ENCODE results near the gene LGI1. TPM values are rescaled to one million over a fixed set of nuclear protein-coding genes. Genes with fewer than 3 reads are reported as not detected.

LGI1 gene
- total and polyA plus RNA-seq, 2 experiments from 2014 or later, result not detected

DNA sequence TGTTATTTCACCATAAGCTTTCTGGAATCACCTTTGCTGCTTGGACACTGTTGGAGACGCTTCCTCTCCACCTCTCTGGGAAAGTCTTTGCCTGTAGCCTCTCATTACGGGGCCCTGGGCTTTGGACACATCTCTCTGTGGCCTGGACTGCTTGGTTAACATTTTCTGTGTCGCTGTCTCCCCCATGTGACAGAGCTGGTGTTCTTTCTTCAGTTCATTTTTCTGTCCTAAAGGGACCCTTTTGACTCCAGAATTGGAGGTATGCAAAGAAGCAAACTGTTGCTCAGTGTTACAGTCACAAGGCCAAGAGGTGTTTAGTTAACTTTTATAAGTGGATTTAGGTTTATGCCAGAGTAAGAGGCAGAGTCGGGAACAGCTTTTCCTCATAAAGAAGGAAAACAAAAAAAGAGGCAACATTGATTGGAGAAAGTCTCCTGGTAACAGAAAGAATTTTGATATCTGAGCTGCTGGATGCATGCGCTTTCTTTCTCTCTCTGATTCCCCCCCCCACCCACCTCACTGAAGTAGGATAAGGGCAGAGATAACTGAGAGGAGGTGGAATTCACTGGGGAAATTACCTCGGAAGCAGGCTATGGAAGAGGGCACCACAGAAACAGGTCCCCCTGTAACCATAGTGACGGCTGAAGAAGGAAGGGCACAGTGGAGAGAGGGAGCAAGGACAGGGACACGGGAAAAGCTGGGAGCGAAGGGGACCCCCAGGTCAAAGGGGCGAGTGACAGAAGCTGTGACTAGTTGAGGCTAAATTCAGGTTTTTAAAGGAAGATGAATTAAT is 57.8 kb downstream of the LGI1 start:
- Histone ChIP-seq H3K4me2 (ENCODE audit: unreplicated experiment) (no peak overlapping the region), H2AFZ (0 out of 2 replicates have a peak overlapping the region, but pooled peaks have one; percentile 50), H3K9ac (no peak overlapping the region), H3K9me2 (ENCODE audit: insufficient read depth) (no peaks in the 10 kb centered on the region), H3K4me1 (ENCODE audit: insufficient read depth) (no peaks in the 10 kb centered on the region), H3K4me3 (no peak overlapping the region), H3K27ac (no peak overlapping the region), H3K36me3 (ENCODE audit: low read depth) (no peaks in the 10 kb centered on the region), H4K20me1 (ENCODE audit: insufficient read depth) (no peaks in the 10 kb centered on the region), H3F3A (ENCODE audit: insufficient read depth) (no peaks in the 10 kb centered on the region), H3K79me2 (ENCODE audit: insufficient read depth) (no peaks in the 10 kb centered on the region), H3K9me3 (ENCODE audit: low read depth) (no peaks in the 10 kb centered on the region), H3K27me3 (replicated peaks; ENCODE audit: insufficient read depth) (peaks cover 5% of the 10 kb centered on the region)
- TF ChIP-seq EZH2phosphoT487 (IDR thresholded peaks at IDR 0.05; ENCODE audit: insufficient read depth, low read depth) (no peak), EZH2 (IDR thresholded peaks at IDR 0.05; ENCODE audit: insufficient read depth, poor library complexity, severe bottlenecking) (no peak)
- in situ Hi-C loops (cut with MboI), result no loop called here
- 49% methylated on average over 10 of the region's 10 CpGs for WGBS, 2 experiments (ENCODE audit: low coverage in 1 of 2, low lambda C conversion rate in 2 of 2, missing lambda C conversion rate in 2 of 2)
- DNase-seq, result no peak

DNA sequence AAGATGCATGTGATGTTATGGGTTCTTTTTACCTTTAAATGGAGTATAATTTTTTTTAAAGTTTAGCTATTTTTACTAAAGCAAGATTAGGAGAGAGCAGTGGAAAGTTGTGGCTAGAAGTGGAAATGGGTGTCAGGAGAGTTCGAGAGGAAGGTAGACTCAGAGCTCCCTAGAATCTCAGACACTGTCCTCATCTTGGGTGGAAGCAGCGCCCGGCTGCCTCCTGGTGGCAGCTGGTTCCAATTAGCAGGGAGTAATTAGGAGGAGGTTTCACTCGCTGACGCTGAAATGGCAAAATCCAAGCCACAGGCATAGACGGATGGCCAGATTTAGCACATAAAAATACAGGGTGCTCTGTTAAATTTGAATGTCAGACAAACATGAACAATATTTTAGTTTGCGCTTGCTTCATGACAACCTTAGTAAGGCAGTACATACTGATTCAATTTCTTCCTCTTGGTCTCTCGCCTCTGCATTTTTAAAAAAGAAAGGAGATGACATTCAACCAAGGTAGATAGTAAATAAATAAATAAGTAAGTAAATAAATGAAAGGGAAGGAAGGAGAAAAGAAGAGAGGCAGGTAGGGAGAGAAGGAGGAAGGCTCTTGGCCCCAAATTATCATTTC is 58.5 kb downstream of the LGI1 start:
- H3K4me1 ChIP-seq (ENCODE audit: insufficient read depth), result no peaks in the 10 kb centered on the region
- H3K4me3 ChIP-seq, result peak overlapping the region; percentile 59
- peak; percentile 84 for DNase-seq
- no peaks in the 10 kb centered on the region for H4K20me1 ChIP-seq (ENCODE audit: insufficient read depth)
- H3K27me3 ChIP-seq (replicated peaks; ENCODE audit: insufficient read depth), result peaks cover 5% of the 10 kb centered on the region
- H3K79me2 ChIP-seq (ENCODE audit: insufficient read depth), result no peaks in the 10 kb centered on the region
- no peaks in the 10 kb centered on the region for H3K36me3 ChIP-seq (ENCODE audit: low read depth)
- in situ Hi-C loops (cut with MboI), result no loop called here
- H3K9me2 ChIP-seq (ENCODE audit: insufficient read depth), result no peaks in the 10 kb centered on the region
- TF ChIP-seq EZH2 (IDR thresholded peaks at IDR 0.05; ENCODE audit: insufficient read depth, poor library complexity, severe bottlenecking), result no peak
- no peak for TF ChIP-seq EZH2phosphoT487 (IDR thresholded peaks at IDR 0.05; ENCODE audit: insufficient read depth, low read depth)
- no peaks in the 10 kb centered on the region for H3K9me3 ChIP-seq (ENCODE audit: low read depth)
- H3K27ac ChIP-seq, result no peak overlapping the region
- no peak overlapping the region for H3K9ac ChIP-seq
- WGBS, 2 experiments (ENCODE audit: low coverage in 1 of 2, low lambda C conversion rate in 2 of 2, missing lambda C conversion rate in 2 of 2), result 0 to 1% methylated on average over 8 of the region's 8 CpGs
- H2AFZ ChIP-seq, result peak overlapping the region; percentile 50; the same call in 1 of the 2 replicates
- H3F3A ChIP-seq (ENCODE audit: insufficient read depth), result no peaks in the 10 kb centered on the region
- peak overlapping the region; percentile 92 for H3K4me2 ChIP-seq (ENCODE audit: unreplicated experiment)

DNA sequence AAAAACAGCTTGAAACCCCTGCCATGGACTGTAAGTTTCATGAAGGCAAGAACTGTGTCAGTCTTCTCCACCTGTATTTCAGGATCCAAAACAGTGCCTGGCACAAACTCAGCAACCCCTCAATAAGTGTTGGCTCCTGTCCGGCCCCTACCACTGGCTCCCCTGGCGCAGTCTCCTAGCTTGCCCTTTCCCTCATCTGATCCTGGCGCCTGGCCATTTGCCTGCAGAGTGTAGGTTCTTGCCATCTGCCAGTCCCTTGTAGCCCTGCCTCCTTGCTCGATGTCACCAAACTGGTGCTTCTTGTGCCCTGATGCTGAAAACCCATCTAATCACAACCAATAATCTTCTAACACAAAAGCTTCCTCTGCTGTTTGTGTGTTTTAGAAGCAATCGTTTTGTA is 60.4 kb downstream of the LGI1 start:
- Histone ChIP-seq H3K27ac (no peak overlapping the region), H3K27me3 (replicated peaks; ENCODE audit: insufficient read depth) (peaks cover 5% of the 10 kb centered on the region), H3K36me3 (ENCODE audit: low read depth) (no peaks in the 10 kb centered on the region), H3K4me2 (ENCODE audit: unreplicated experiment) (no peak overlapping the region), H3K9me3 (ENCODE audit: low read depth) (no peaks in the 10 kb centered on the region), H3F3A (ENCODE audit: insufficient read depth) (no peaks in the 10 kb centered on the region), H4K20me1 (ENCODE audit: insufficient read depth) (no peaks in the 10 kb centered on the region), H3K9ac (no peak overlapping the region), H3K9me2 (ENCODE audit: insufficient read depth) (no peaks in the 10 kb centered on the region), H2AFZ (no peak overlapping the region), H3K4me3 (no peak overlapping the region), H3K79me2 (ENCODE audit: insufficient read depth) (no peaks in the 10 kb centered on the region), H3K4me1 (ENCODE audit: insufficient read depth) (no peaks in the 10 kb centered on the region)
- WGBS, 2 experiments (ENCODE audit: low coverage in 1 of 2, low lambda C conversion rate in 2 of 2, missing lambda C conversion rate in 2 of 2), result 79 to 83% methylated on average over 5 of the region's 5 CpGs
- TF ChIP-seq EZH2 (IDR thresholded peaks at IDR 0.05; ENCODE audit: insufficient read depth, poor library complexity, severe bottlenecking) (no peak), EZH2phosphoT487 (IDR thresholded peaks at IDR 0.05; ENCODE audit: insufficient read depth, low read depth) (no peak)
- no peak for DNase-seq
- in situ Hi-C loops (cut with MboI), result no loop called here

DNA sequence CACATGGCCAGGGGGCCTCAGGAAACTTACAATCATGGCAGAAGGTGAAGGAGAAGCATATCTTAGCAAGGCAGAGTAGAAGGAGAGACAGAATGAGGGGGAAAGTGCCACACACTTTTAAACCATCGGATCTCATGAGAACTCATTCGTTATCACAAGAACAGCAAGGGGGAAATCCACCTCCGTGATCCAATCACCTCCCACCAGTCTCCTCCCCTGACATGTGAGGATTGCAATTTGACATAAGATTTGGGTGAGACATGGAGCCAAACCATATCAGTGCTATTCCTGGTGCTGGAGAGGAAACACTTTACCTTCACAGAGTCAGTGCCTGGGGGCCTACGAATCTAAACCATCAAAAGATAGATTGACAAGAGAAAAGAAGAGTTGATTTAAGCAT is 61.8 kb downstream of the LGI1 start:
- H3K9me3 ChIP-seq (ENCODE audit: low read depth), result no peaks in the 10 kb centered on the region
- H3K27me3 ChIP-seq (replicated peaks; ENCODE audit: insufficient read depth), result peaks cover 5% of the 10 kb centered on the region
- no peaks in the 10 kb centered on the region for H3K9me2 ChIP-seq (ENCODE audit: insufficient read depth)
- H2AFZ ChIP-seq, result no peak overlapping the region
- no peaks in the 10 kb centered on the region for H3K36me3 ChIP-seq (ENCODE audit: low read depth)
- no peak overlapping the region for H3K27ac ChIP-seq
- in situ Hi-C loops (cut with MboI), result no loop called here
- no peak overlapping the region for H3K4me3 ChIP-seq
- H4K20me1 ChIP-seq (ENCODE audit: insufficient read depth), result no peaks in the 10 kb centered on the region
- DNase-seq, result no peak
- no peak for TF ChIP-seq EZH2 (IDR thresholded peaks at IDR 0.05; ENCODE audit: insufficient read depth, poor library complexity, severe bottlenecking)
- no peak for TF ChIP-seq EZH2phosphoT487 (IDR thresholded peaks at IDR 0.05; ENCODE audit: insufficient read depth, low read depth)
- no peak overlapping the region for H3K9ac ChIP-seq
- no peak overlapping the region for H3K4me2 ChIP-seq (ENCODE audit: unreplicated experiment)
- 57 to 64% methylated on average over 4 of the region's 4 CpGs for WGBS, 2 experiments (ENCODE audit: low coverage in 1 of 2, low lambda C conversion rate in 2 of 2, missing lambda C conversion rate in 2 of 2)
- H3F3A ChIP-seq (ENCODE audit: insufficient read depth), result no peaks in the 10 kb centered on the region
- H3K79me2 ChIP-seq (ENCODE audit: insufficient read depth), result no peaks in the 10 kb centered on the region
- H3K4me1 ChIP-seq (ENCODE audit: insufficient read depth), result no peaks in the 10 kb centered on the region
